ENCODE data around the gene XXYLT1.

GRCh38 chr3:195171093-195171873 lies 99.7 kb downstream of the XXYLT1 start:
- TF ChIP-seq POLR2A (IDR thresholded peaks at IDR 0.05; ENCODE audit: control extremely low read depth in 1 of 2, low read depth in 2 of 2, low read length in 2 of 2) (no peak), USF2 (IDR thresholded peaks at IDR 0.05; ENCODE audit: low read length) (no peak), CTCF (IDR thresholded peaks at IDR 0.05; ENCODE audit: control extremely low read depth in 1 of 3, insufficient read depth in 1 of 3, low read depth in 1 of 3, low read length in 3 of 3) (no peak), JUN (IDR thresholded peaks at IDR 0.05; ENCODE audit: low read depth, low read length) (no peak), POU5F1 (IDR thresholded peaks at IDR 0.05; ENCODE audit: low read depth, low read length) (no peak), SUZ12 (IDR thresholded peaks at IDR 0.05; ENCODE audit: low read length) (no peak), SP1 (IDR thresholded peaks at IDR 0.05; ENCODE audit: low read depth, low read length) (no peak), RNF2 (IDR thresholded peaks at IDR 0.05; ENCODE audit: borderline replicate concordance, low read depth, low read length, missing control alignments, poor library complexity, severe bottlenecking) (no peak), ATF3 (IDR thresholded peaks at IDR 0.05; ENCODE audit: insufficient read depth, low read depth, low read length) (no peak), CBX5 (IDR thresholded peaks at IDR 0.05; ENCODE audit: low read depth, low read length) (no peak)
